Measurements from ENCODE around the gene RLIM. TPM values are rescaled to one million over a fixed set of nuclear protein-coding genes. Genes with fewer than 3 reads are reported as not detected.

Gene RLIM
- total and polyA plus RNA-seq, 2 of the 13 experiments (the other 11 are each of a cell fraction or from before 2014, with no cell fraction given) = 7.7 to 24.5 TPM

GRCh38 chrX:74536832-74537371 lies 77.5 kb downstream of the RLIM start (continued):
- no peak for TF ChIP-seq WIZ (CRISPR knock-in tag; IDR thresholded peaks at IDR 0.05)
- no peak for TF ChIP-seq NR2C2 (CRISPR knock-in tag; IDR thresholded peaks at IDR 0.05; ENCODE audit: borderline replicate concordance)
- TF ChIP-seq ZNF580 (CRISPR knock-in tag; IDR thresholded peaks at IDR 0.05; ENCODE audit: borderline replicate concordance, low read depth) = no peak
- no peak for TF ChIP-seq NFKB2 (CRISPR knock-in tag; IDR thresholded peaks at IDR 0.05; ENCODE audit: borderline replicate concordance)
- no peak for TF ChIP-seq MAX (IDR thresholded peaks at IDR 0.05)
- no peak for TF ChIP-seq PCBP1 (IDR thresholded peaks at IDR 0.05; ENCODE audit: borderline replicate concordance, low read depth, low read length)
- TF ChIP-seq FOSL2 (CRISPR knock-in tag; IDR thresholded peaks at IDR 0.05) = no peak
- TF ChIP-seq ETV5 (CRISPR knock-in tag; IDR thresholded peaks at IDR 0.05; ENCODE audit: borderline replicate concordance) = no peak

GRCh38 chrX:74536152-74536831 lies 78.1 kb downstream of the RLIM start:
- H3K4me1 ChIP-seq (ENCODE audit: insufficient read depth, low read length) = no peaks in the 10 kb centered on the region
- WGBS (ENCODE audit: low lambda C conversion rate) = 44% methylated on average over 15 of the region's 48 CpGs
- peak; percentile 80 for ATAC-seq
- POLR2A ChIA-PET = no interaction called here
- peak overlapping the region; percentile 73 for H3K4me2 ChIP-seq (ENCODE audit: low read depth, low read length)
- no TSS peak for BruUV-seq (replicated peaks)
- intact Hi-C loops (cut with micrococcal nuclease; ENCODE audit: unreplicated experiment) = no loop called here
- no peak overlapping the region for H3K9ac ChIP-seq (ENCODE audit: insufficient read depth, low read depth, low read length)
- FAIRE-seq = no peak
- TF ChIP-seq NR1H2 (CRISPR knock-in tag; IDR thresholded peaks at IDR 0.05; ENCODE audit: borderline replicate concordance, low read depth) = no peak
- TF ChIP-seq ZNF589 (CRISPR knock-in tag; conservative IDR thresholded peaks at IDR 0.05) = no peak
- TF ChIP-seq AGO1 (IDR thresholded peaks at IDR 0.05; ENCODE audit: low read depth, low read length, poor library complexity, severe bottlenecking) = no peak
- TF ChIP-seq JUN (CRISPR knock-in tag; IDR thresholded peaks at IDR 0.05) = no peak
- no peak for TF ChIP-seq DDIT3 (CRISPR knock-in tag; IDR thresholded peaks at IDR 0.05)
- no peak for TF ChIP-seq SP140L (CRISPR knock-in tag; IDR thresholded peaks at IDR 0.05; ENCODE audit: borderline replicate concordance)
- no peak for TF ChIP-seq RAD21 (CRISPR knock-in tag; IDR thresholded peaks at IDR 0.05)
- TF ChIP-seq SNAI1 (CRISPR knock-in tag; IDR thresholded peaks at IDR 0.05; ENCODE audit: borderline replicate concordance) = no peak
- no peak for TF ChIP-seq ERF (CRISPR knock-in tag; IDR thresholded peaks at IDR 0.05)
- TF ChIP-seq RBAK (CRISPR knock-in tag; IDR thresholded peaks at IDR 0.05) = no peak
- no peak for TF ChIP-seq AFF4 (CRISPR knock-in tag; IDR thresholded peaks at IDR 0.05)
- no peak for TF ChIP-seq KLF12 (CRISPR knock-in tag; IDR thresholded peaks at IDR 0.05; ENCODE audit: borderline replicate concordance)
- no peak for DNase-seq (ENCODE audit: low spot score)
- H3K9me3 ChIP-seq (ENCODE audit: low read length) = no peaks in the 10 kb centered on the region
- no peaks in the 10 kb centered on the region for H3K36me3 ChIP-seq (replicated peaks in 1 of 2; ENCODE audit: control insufficient read depth in 1 of 2, insufficient read depth in 2 of 2, low read length in 2 of 2)
- CTCF ChIA-PET (ENCODE audit: low intra/inter-chr PET ratio, low total read pairs) = no interaction called here
- no peaks in the 10 kb centered on the region for H4K20me1 ChIP-seq (ENCODE audit: insufficient read depth, low read length)
- no peak overlapping the region for H3K27ac ChIP-seq (ENCODE audit: extremely low read length, insufficient read depth, low read length)
- H3K4me3 ChIP-seq (replicated peaks in 1 of 3; ENCODE audit: insufficient read depth in 1 of 3, low read depth in 2 of 3, low read length in 3 of 3) = peak overlapping the region; percentile 37 to 55 (median 42); a peak in 5 of 6 replicates
- in situ Hi-C loops (cut with HindIII; ENCODE audit: extremely low pct_ligation_motif_present, low pct_unique_long_range_greater_than_20kb) = no loop called here
- no peaks in the 10 kb centered on the region for H3K79me2 ChIP-seq (ENCODE audit: insufficient read depth, low read length)
- no peak overlapping the region for H2AFZ ChIP-seq (ENCODE audit: low read length)
- H3K27me3 ChIP-seq (ENCODE audit: control insufficient read depth in 1 of 2, insufficient read depth in 2 of 2, low read length in 2 of 2) = no peaks in the 10 kb centered on the region

Data from HepG2 (cell line).